ENCODE measurements around the gene GNL3L.

DNA sequence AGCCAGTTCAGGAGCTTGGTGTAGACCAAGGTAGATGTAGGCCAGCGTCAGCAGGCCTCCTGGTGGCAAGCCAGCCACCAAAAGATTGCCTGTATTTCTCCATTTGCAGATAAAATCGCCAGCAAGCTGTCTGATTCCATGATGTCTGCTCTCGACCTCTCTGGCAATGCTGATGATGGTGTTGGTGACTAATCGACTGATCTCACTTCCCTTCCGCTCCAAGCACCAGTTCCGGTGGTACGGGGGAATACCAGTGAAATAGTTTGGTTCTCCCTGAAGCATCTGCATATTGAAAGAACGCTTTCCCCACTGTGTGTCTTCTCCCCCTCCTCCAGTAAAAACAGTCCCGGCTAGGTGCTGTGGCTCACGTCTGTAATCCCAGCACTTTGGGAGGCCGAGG lies 30.4 kb downstream of the GNL3L start:
- TF ChIP-seq, protein P1, sequence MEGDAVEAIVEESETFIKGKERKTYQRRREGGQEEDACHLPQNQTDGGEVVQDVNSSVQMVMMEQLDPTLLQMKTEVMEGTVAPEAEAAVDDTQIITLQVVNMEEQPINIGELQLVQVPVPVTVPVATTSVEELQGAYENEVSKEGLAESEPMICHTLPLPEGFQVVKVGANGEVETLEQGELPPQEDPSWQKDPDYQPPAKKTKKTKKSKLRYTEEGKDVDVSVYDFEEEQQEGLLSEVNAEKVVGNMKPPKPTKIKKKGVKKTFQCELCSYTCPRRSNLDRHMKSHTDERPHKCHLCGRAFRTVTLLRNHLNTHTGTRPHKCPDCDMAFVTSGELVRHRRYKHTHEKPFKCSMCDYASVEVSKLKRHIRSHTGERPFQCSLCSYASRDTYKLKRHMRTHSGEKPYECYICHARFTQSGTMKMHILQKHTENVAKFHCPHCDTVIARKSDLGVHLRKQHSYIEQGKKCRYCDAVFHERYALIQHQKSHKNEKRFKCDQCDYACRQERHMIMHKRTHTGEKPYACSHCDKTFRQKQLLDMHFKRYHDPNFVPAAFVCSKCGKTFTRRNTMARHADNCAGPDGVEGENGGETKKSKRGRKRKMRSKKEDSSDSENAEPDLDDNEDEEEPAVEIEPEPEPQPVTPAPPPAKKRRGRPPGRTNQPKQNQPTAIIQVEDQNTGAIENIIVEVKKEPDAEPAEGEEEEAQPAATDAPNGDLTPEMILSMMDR (IDR thresholded peaks at IDR 0.05; ENCODE audit: low read depth, low read length, poor library complexity, severe bottlenecking): no peak
- TF ChIP-seq EZH2phosphoT487 (IDR thresholded peaks at IDR 0.05; ENCODE audit: borderline replicate concordance, low read length): no peak
